ENCODE results near the gene SIN3B.

Gene SIN3B

DNA sequence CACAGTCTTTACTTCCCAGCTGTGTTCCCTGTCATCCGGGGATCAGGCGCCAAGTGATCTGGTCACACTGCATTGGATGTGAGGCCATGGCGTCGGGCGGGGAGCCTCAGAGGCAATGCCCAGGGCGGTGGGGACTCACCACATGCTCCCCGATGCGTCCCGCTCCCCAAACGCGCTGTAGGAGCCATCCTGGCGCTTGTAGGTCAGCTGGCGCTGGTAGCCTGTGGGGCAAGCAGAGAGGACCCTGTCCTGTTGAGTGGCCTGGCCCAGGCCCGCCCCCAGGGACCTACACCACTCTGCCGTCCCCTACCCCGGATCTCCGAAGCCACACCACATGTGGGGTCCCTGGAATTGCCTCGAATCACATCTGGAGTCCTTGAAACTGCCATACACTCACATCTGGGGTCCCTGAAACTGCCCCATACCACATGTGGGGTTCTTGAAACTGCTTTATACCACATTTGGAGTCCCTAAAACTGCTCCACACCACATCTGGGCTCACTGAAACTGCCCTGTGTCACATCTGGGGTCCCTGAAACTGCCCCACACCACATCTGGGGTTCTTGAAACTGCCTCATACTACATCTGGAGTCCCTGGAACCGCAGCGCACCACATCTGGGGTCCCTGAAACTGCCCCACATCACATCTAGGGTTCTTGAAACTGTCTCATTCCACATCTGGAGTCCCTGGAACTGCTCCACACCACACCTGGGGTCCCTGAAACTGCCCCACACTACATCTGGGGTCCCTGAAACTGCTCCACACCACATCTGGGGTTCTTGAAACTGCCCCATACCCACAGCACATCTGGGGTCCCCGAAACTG lies 92.8 kb downstream of the SIN3B start:
- DNase-seq: no peak
- intact Hi-C loops (cut with DNase I): no loop called here

- DNase-seq: no peak
- intact Hi-C loops (cut with DNase I): no loop called here
Measured at GRCh38 chr19:16922592-16922934, 93.4 kb downstream of the SIN3B start.

GRCh38 chr19:16922949-16923348 lies 93.8 kb downstream of the SIN3B start:
- intact Hi-C loops (cut with DNase I): no loop called here

GRCh38 chr19:16927883-16928282 lies 98.7 kb downstream of the SIN3B start:
- intact Hi-C loops (cut with DNase I): no loop called here
- DNase-seq: no peak

More at GRCh38 chr19:16922949-16923348, 93.8 kb downstream of the SIN3B start:
- DNase-seq: no peak

DNA sequence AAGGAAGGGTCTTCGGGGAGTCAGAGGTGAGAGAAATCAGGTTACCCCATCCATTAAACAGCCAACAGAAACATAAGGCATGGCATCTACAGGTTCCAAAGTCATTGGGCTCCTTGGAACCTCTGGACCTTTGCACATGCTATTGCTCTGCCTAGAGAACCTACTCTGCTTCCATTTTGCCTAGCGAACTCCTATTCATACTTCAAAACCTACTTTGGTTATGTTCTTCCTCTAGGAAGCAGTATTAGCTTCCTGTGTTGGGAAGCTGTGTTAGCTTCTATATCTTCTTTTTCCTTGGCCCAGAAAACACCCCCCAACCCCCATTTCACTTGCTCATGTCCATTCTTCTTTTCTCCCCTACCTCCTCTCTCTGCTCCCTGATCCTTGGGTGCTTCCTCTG lies 99.2 kb downstream of the SIN3B start:
- intact Hi-C loops (cut with DNase I): no loop called here
- no peak for DNase-seq

DNA sequence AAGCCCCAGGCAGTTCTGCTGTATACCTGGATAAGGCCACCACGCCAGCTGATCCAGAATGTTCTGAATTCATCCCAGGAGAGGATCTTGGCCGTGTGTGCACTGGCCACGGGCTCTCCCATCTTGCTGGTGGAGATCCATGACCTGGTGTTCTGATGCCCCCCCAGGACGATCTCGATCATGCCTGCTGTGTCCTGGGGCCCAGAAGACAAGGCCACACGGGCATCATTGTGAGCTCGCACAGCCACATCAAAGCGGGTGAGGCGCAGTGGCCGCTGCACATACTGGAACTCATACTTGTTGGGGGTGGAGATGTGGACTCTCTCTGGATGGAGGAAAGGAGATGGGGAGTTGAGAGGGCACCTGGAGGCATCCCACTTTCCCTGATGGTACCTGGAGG lies 99.7 kb downstream of the SIN3B start:
- DNase-seq: no peak
- intact Hi-C loops (cut with DNase I): no loop called here

Measured in head of caudate nucleus (tissue), 42 donors.